A673 (cell line): Measurements from ENCODE around the gene DNAH2.

Experiments used
- CTCF ChIP-seq: fragments of 300-800, 200-600 bp; sonication (generic); conservative IDR thresholded peaks from 2 replicates; pipeline ENCODE4 v1.5.1; 2017; ENCODE audit warnings: low read depth, mild to moderate bottlenecking, antibody characterized with exemption, low read length, moderate library complexity, mixed read lengths
- EZH2 ChIP-seq: fragments of 200-600 bp; sonication (generic); IDR thresholded peaks from 2 replicates; pipeline ENCODE4 v1.6.1; 2017; ENCODE audit warnings: borderline replicate concordance, low read depth, mild to moderate bottlenecking, mixed read lengths, antibody characterized with exemption, low read length; ENCODE audit not compliant: poor library complexity, severe bottlenecking

GRCh38 chr17:7830616-7831015, 113.1 kb downstream of the DNAH2 start:
- no peak for TF ChIP-seq CTCF
- no peak for TF ChIP-seq EZH2
